Peyer's patch (tissue), 4 donors: Measurements from ENCODE around the gene TRAPPC12. TPM values are rescaled to one million over a fixed set of nuclear protein-coding genes. Genes with fewer than 3 reads are reported as not detected.

Source experiments
- DNase-seq, 3 donors: peaks; one replicate each; pipeline ENCODE4 v3.0.0-alpha.2; 2017 to 2019
- H3K27ac ChIP-seq, 4 donors: fragments of 200-600 bp; sonication (generic); one replicate each; pipeline ENCODE4 v1.5.1; 2016 to 2019
- H3K27me3 ChIP-seq, 2 donors: fragments of 200-600 bp; sonication (generic); one replicate each; pipeline ENCODE4 v1.5.1; 2019
- H3K36me3 ChIP-seq, 3 donors: fragments of 200-600 bp; sonication (generic); one replicate each; pipeline ENCODE4 v1.5.1; 2016 to 2019
- H3K4me1 ChIP-seq, 4 donors: fragments of 200-600 bp; sonication (generic); one replicate each; pipeline ENCODE4 v1.5.1; 2016 to 2019
- H3K4me3 ChIP-seq, 4 donors: fragments of 200-600 bp; sonication (generic); 1 replicate in 3 of 4; 2 replicates in 1 of 4; pipeline ENCODE4 v1.5.1; 2016 to 2019; ENCODE audit warnings: mild to moderate bottlenecking in 1 of 4
- H3K9me3 ChIP-seq, 4 donors: fragments of 200-600 bp; sonication (generic); one replicate each; pipeline ENCODE4 v1.5.1; 2016 to 2019; ENCODE audit warnings: mild to moderate bottlenecking in 1 of 4
- POLR2A ChIP-seq, 2 donors: fragments of 450-650 bp; IDR thresholded peaks; one replicate each; pipeline ENCODE4 v1.5.1; 2017; ENCODE audit warnings: antibody characterized with exemption in 2 of 2, mild to moderate bottlenecking in 2 of 2, moderate library complexity in 2 of 2
- total RNA-seq, 4 donors: library from RNA; depleted of rRNA; stranded (reverse); fragments of >200 nt; gene quantifications; one replicate each; pipeline ENCODE4 v1.1.0, GENCODE V29; 2016
- TF ChIP-seq, protein P1 (sequence below), 6 experiments: fragments of 450-650 bp in 4 of 6; fragments of 200-600 bp in 2 of 6; sonication (generic) in 1 of 6; IDR thresholded peaks; one replicate each; pipeline ENCODE4 v1.5.1; 2017 to 2019; ENCODE audit warnings: antibody characterized with exemption in 6 of 6, mild to moderate bottlenecking in 3 of 6, moderate library complexity in 1 of 6

Gene TRAPPC12
- total RNA-seq, 4 donors from 2014 or later: 122 to 191 (median 158) TPM

DNA sequence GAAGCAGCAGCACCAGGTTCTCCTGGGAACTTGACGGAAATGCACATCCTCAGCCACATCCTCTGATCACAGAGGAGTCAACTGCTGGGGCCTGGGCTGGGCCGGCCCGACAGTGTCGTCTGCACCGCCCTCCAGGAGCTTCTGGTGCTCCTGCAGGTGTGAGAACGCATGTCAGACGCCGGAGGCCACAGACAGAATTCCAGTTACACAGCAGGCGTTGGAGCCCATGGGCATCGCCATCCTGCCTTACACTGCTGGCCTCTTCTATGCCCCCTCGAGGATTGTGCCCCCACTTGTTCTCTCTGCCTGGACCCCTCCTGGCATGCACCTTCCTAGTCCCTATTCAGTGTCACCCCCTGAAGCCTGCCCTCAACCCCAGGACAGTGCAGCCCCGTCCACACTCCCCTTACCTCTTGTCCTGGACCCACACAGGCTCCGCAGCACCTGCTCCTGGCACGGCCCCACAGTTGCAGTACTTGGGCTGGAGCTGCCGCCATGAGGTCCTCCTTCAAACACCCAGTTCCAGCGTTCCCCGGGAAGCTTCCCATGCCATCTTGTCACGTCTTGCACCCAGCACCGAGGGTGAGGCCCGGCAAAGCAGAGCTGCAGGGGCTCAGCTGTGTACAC is 102.4 kb downstream of the TRAPPC12 start:
- no peak overlapping the region for H3K27ac ChIP-seq
- no peak for TF ChIP-seq POLR2A (IDR thresholded peaks at IDR 0.05)
- TF ChIP-seq, protein P1, sequence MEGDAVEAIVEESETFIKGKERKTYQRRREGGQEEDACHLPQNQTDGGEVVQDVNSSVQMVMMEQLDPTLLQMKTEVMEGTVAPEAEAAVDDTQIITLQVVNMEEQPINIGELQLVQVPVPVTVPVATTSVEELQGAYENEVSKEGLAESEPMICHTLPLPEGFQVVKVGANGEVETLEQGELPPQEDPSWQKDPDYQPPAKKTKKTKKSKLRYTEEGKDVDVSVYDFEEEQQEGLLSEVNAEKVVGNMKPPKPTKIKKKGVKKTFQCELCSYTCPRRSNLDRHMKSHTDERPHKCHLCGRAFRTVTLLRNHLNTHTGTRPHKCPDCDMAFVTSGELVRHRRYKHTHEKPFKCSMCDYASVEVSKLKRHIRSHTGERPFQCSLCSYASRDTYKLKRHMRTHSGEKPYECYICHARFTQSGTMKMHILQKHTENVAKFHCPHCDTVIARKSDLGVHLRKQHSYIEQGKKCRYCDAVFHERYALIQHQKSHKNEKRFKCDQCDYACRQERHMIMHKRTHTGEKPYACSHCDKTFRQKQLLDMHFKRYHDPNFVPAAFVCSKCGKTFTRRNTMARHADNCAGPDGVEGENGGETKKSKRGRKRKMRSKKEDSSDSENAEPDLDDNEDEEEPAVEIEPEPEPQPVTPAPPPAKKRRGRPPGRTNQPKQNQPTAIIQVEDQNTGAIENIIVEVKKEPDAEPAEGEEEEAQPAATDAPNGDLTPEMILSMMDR (IDR thresholded peaks at IDR 0.05): no peak
- H3K36me3 ChIP-seq: peaks cover 0 to 17% (median 0%) of the 10 kb centered on the region in 3 donors
- no peaks in the 10 kb centered on the region for H3K9me3 ChIP-seq
- peaks cover 0 to 5% (median 0%) of the 10 kb centered on the region in 4 donors for H3K4me1 ChIP-seq
- no peak overlapping the region for H3K4me3 ChIP-seq
- H3K27me3 ChIP-seq: no peaks in the 10 kb centered on the region
- peak in 1 of 3 donors; percentile 40 for DNase-seq

DNA sequence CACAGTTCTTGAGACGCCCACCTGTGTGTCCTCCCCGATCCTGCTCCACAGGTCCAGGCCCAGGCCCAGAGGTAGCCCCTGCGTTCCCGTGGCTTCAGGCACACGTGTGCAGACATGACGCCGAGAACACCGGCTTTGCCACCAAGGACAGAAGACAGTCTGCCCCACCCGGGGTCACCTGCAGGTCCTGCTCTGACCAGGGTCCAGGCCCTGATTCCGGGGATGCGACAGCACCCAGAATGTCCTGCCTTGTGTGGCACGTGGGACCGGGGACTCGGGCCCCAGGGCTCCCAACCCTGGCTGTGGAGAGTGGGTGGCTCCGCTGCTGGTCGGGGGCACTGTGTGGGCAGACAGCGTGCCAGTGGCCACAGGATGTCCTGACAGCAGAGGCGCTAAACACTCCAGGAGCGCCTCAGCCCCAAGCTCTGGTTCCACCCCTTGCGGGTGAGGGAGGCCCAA is 102.9 kb downstream of the TRAPPC12 start:
- peak in 1 of 3 donors; percentile 47 for DNase-seq
- no peak overlapping the region for H3K27ac ChIP-seq
- peaks cover 0 to 5% (median 0%) of the 10 kb centered on the region in 4 donors for H3K4me1 ChIP-seq
- no peak overlapping the region for H3K4me3 ChIP-seq
- H3K27me3 ChIP-seq: no peaks in the 10 kb centered on the region
- H3K36me3 ChIP-seq: peaks cover 0 to 16% (median 0%) of the 10 kb centered on the region in 3 donors
- no peaks in the 10 kb centered on the region for H3K9me3 ChIP-seq
- TF ChIP-seq, protein P1 (IDR thresholded peaks at IDR 0.05): no peak
- no peak for TF ChIP-seq POLR2A (IDR thresholded peaks at IDR 0.05)

DNA sequence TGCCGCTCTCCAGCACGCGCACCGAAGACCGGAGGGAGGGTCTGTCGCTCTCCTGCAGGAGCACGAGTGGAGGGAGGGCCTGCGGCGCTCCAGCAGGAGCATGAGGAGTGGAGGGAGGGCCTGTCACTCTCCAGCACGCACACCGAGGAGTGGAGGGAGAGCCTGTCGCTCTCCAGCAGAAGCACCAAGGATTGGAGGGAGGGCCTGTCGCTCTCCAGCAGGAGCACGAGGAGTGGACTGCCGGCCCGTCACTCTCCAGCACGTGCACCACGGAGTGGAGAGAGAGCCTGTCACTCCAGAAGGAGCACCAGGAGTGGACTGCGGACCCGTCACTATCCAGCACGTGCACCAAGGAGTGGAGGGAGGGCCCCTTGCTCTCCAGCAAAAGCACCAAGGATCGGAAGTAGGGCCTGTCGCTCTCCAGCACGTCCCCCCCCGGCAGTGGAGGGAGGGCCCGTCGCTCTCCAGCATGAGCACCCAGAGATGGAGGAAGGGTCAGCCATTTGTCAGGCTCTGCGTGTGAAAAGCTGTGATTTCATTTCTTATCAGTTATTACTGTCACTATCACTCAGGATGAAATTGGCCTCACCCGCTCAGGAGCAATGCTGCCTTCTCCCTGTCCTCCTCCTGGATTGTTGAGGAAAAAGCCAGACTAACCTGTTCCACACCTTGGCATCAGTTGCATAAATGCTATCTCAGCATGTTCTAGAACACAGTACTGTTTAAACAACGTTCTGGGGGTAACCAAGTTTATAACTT is 103.9 kb downstream of the TRAPPC12 start:
- no peak overlapping the region for H3K4me3 ChIP-seq
- peaks cover 0 to 16% (median 0%) of the 10 kb centered on the region in 3 donors for H3K36me3 ChIP-seq
- no peaks in the 10 kb centered on the region for H3K27me3 ChIP-seq
- TF ChIP-seq, protein P1 (IDR thresholded peaks at IDR 0.05): no peak
- no peak for TF ChIP-seq POLR2A (IDR thresholded peaks at IDR 0.05)
- no peak overlapping the region for H3K27ac ChIP-seq
- peaks cover 0 to 5% (median 0%) of the 10 kb centered on the region in 4 donors for H3K4me1 ChIP-seq
- peak in 2 of 3 donors; percentile 45 to 83 for DNase-seq
- H3K9me3 ChIP-seq: no peaks in the 10 kb centered on the region

DNA sequence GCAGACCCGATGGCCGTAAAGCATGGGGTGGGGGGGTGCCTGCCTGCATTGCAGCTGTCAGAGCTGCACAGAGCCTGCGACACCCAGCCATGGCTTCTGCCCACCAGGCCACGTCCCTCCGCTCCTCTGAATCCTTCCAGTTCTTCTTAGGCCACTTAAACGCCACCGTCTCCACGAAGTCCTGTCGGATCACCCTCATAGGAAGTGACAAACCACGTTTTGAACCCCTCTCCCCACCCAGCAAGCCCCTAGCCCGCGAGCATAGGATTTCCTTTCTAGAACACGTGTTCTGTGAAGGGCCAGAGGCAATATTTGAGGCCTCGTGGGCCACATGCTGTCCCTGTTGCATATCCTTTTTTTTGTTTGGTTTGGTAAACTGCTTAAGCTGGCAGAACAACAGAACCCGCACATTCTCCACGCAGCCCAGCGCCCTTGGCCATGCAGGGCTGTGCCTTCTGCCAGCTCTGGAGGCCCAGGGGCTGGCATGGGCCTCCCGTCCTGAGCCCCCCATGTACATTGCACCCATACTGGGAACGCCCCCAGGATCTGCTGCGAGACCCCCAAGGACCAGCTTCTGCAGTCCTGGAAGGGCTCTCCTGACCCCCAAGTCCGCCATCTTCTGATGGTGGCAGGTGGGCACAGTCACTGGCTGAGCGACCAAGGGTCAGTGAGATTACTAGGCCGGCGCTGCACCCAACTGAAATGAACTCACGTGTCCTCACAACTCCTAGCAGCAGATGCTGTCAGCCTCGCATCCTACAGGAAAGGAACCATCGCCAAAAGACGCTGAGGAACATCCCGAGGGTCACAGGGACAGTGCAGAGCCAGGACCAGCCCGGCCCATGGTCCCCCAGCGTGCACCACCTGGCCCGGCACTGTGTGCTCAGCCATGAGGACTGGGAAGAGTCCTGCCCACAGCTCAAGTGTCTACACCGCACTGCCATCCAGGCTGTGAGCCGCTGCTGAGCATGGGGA is 104.8 kb downstream of the TRAPPC12 start:
- Histone ChIP-seq H3K27me3 (no peaks in the 10 kb centered on the region), H3K36me3 (peaks cover 0 to 8% (median 0%) of the 10 kb centered on the region in 3 donors), H3K4me3 (no peak overlapping the region), H3K27ac (no peak overlapping the region), H3K4me1 (peaks cover 0 to 5% (median 0%) of the 10 kb centered on the region in 4 donors), H3K9me3 (no peaks in the 10 kb centered on the region)
- DNase-seq: peak in 2 of 3 donors; percentile 32 to 43
- TF ChIP-seq, protein P1 (IDR thresholded peaks at IDR 0.05): no peak
- TF ChIP-seq POLR2A (IDR thresholded peaks at IDR 0.05): no peak

DNA sequence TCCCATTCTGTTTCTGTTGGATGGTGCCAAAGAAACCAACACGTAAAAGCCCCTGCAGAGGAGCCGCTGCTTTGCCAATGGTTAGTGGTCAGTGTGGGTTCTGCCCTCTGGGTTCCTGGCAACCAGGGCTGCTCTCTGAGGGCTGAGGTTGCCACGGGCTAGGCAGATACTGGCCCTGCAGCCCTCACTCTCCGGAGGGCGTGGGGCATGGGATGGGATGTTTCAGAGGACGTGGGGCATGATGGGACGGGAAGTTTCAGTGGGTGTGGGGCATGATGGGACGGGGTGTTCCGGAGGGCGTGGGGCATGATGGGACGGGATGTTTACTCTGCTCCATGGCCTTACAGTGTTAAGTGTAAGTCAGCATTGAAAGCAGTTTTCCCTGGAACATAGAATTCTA is 105.7 kb downstream of the TRAPPC12 start:
- H3K4me1 ChIP-seq: peaks cover 0 to 5% (median 0%) of the 10 kb centered on the region in 4 donors
- DNase-seq: peak in 2 of 3 donors; percentile 25 to 27
- H3K36me3 ChIP-seq: no peaks in the 10 kb centered on the region
- no peaks in the 10 kb centered on the region for H3K9me3 ChIP-seq
- no peak overlapping the region for H3K4me3 ChIP-seq
- H3K27me3 ChIP-seq: no peaks in the 10 kb centered on the region
- TF ChIP-seq, protein P1 (IDR thresholded peaks at IDR 0.05): no peak
- TF ChIP-seq POLR2A (IDR thresholded peaks at IDR 0.05): no peak
- no peak overlapping the region for H3K27ac ChIP-seq
